Activated gamma-delta T cell treated with anti-CD3 and anti-CD28 coated beads, Interleukin-2, amount 50 U/mL, for 16 hours (primary cell): ENCODE results near the gene APH1B.

Source experiments
- DNase-seq: peaks from one replicate; pipeline ENCODE4 v3.0.0-alpha.2; 2020; ENCODE audit warnings: low read depth

APH1B gene

DNA sequence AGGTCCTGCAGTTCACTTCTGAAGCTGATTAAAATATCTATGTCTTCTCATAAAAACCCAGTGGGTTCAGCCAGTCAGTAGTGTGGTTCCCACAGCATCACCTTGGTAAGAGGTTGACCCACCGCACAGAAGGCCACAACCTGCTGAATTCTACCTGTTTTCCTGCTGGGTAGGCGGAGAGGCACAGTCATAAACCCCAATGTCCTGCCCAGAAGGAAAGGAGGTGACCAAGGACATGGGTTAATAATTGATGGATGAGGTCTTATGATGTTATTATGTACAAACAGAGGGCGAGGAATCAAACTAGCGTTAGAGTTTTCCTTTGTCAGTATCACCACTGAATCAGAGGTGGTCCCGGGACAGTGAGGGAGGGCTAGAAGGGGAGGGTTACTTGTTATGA is 76.5 kb downstream of the APH1B start:
- DNase-seq: no peak

DNA sequence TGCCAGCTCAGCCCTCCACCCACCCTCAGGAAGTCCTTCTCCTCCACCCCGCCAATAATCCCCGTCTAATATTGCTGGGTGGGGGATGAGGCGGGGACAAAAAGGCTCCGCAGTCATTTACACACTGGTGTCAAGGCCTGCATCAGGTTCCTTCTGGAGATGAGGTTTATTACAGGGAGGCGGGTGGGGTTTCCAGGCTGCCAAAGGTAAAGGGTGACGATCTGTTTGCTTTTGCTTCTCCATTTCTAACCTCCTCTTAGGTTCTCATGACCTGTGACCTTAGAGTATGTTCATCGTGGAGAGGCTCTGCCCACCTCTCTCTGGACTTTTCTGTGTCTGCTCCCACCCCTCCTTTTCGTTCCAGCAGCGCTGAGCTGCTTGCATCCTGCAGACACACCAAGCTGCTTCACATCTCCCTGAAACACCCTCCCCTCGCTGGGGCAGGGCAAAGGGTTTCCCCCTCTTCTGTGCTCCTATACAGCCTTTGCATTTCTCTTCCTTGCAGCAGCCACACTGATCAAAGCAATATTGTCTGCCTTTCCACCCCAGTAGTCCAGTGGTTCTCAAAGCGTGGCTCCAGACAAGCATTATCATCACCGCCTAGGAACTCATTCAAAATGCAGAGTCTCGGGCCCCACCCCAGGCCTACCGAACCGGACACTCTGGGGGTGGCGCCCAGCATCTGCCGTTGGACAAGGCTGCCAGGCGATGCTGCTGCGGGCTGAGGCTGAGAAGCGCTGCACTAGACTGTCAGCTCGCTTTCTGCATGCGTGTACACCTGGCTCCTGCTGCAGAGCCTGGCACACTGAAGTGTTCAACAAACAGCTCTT is 77.6 kb downstream of the APH1B start:
- DNase-seq: no peak

DNA sequence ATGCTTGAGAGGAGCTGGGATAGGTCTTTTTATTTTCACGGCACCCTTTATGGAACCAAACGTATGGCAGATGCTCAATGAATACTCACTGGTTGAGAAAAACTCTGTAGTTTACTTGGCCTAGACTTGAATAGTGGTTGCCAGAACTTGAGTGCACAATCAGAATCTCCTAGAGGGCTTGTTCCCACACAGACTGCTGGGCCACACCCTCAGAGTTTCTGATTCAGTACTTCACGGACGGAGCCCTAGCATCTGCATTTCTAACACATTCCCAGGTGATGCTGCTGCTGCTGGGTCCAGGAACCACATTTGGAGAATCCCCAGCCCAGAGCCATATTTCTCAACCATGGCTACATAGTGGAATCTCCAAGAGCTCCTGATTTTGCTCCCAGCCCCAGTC is 79.7 kb downstream of the APH1B start:
- no peak for DNase-seq

DNA sequence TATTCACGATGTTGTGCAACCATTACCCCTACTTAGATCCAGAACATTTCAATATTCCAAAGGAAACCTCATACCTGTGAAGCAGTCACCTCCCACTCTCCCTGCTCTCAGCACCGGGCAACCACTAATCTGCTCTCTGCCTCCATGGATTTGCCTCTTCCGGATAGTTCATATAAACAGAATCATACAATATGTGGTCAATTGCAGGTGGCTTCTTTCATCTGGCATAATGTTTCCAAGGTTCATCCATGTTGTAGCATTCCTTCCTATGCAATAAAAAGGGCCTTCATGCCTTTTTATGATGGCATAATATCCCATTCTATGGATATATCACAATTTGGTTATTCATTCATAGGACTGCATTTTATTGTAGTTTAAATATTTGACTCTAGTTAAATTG is 80.3 kb downstream of the APH1B start:
- no peak for DNase-seq

DNA sequence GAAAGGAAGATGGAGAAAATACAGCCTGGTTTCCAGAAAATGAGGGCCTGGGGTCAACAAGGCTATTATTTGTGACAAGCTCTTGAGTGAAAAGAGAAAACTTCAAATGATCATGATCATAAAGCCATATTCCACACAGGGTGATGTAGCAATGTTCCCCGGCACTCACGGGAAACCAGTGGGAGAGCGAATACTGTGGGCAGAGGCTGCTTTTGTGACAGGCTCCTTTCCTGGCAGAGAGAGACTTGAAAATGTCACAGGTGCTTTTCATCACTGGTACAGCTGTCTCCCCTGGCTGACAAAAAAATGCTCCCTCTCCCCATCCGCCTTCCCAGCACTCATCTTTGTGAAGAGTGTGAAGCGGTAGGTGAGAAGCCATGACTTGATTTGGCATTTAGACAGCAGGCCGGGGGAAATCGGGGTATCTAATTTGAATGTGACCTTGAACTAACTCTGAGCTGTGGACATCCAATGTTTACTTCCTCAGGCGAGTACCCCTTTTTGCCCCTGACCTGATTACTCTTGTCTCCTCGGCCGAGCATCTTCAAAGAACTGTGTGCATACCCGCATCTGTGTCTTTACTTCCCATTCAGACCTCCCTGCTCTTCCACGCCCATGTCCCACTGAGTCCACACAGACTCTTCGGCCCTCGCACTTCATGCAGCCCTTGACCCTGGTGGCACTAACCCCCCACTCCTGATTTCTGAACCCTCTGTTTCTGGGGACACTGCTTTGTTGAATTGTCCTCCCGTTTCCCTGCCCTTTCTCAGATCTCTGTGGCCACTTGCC is 81.0 kb downstream of the APH1B start:
- DNase-seq: no peak
